ENCODE measurements around the gene CWF19L2.

DNA sequence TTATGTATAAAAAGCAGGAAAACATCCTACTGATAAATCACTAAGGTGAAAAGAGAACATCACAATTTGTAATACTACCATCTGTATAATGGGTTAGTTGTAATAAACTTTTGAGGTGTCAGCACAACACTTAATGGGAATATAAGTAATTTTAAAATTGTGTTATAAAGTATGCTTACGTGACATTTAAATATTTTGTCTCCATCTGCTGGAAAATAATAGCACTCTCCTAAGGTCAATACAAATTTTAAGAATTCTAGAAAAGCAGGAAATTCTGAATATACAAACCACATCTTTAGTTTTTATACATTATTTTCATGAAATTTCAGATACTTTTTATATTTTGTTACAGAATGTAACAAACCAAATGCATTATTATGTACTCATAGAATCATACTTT, 19.5 kb downstream of the CWF19L2 start:
- TF ChIP-seq, protein P1, sequence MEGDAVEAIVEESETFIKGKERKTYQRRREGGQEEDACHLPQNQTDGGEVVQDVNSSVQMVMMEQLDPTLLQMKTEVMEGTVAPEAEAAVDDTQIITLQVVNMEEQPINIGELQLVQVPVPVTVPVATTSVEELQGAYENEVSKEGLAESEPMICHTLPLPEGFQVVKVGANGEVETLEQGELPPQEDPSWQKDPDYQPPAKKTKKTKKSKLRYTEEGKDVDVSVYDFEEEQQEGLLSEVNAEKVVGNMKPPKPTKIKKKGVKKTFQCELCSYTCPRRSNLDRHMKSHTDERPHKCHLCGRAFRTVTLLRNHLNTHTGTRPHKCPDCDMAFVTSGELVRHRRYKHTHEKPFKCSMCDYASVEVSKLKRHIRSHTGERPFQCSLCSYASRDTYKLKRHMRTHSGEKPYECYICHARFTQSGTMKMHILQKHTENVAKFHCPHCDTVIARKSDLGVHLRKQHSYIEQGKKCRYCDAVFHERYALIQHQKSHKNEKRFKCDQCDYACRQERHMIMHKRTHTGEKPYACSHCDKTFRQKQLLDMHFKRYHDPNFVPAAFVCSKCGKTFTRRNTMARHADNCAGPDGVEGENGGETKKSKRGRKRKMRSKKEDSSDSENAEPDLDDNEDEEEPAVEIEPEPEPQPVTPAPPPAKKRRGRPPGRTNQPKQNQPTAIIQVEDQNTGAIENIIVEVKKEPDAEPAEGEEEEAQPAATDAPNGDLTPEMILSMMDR (IDR thresholded peaks at IDR 0.05; ENCODE audit: borderline replicate concordance, extremely low read depth, low read length, poor library complexity, severe bottlenecking): no peak
- TF ChIP-seq EZH2 (IDR thresholded peaks at IDR 0.05; ENCODE audit: borderline replicate concordance, low read depth, low read length, severe bottlenecking): no peak

All from DND-41 (cell line).